Endodermal cell (in vitro differentiated cells): ENCODE data around the gene DSE. TPM values are rescaled to one million over a fixed set of nuclear protein-coding genes. Genes with fewer than 3 reads are reported as not detected.

Experiments
- DNase-seq: peaks from one replicate; pipeline ENCODE4 v3.0.0-alpha.2; 2017
- H3K27ac ChIP-seq: 2 replicates; pipeline ENCODE4 v1.5.1; 2013; ENCODE audit warnings: mild to moderate bottlenecking, low read depth, low read length, moderate library complexity
- H3K27me3 ChIP-seq: 2 replicates; pipeline ENCODE4 v1.6.1; 2013; ENCODE audit warnings: mild to moderate bottlenecking, low read length, moderate library complexity; ENCODE audit not compliant: insufficient read depth, control insufficient read depth, poor library complexity, severe bottlenecking
- H3K36me3 ChIP-seq: 2 replicates; pipeline ENCODE4 v1.7.0; 2013; ENCODE audit warnings: mild to moderate bottlenecking, low read length, moderate library complexity; ENCODE audit not compliant: control insufficient read depth, insufficient read depth
- H3K4me1 ChIP-seq: one replicate; pipeline ENCODE4 v1.7.0; 2013; ENCODE audit warnings: low read length; ENCODE audit not compliant: control insufficient read depth, insufficient read depth
- H3K4me3 ChIP-seq: 2 replicates; pipeline ENCODE4 v1.5.1; 2013; ENCODE audit warnings: mild to moderate bottlenecking, low read length, moderate library complexity
- H3K9ac ChIP-seq: 2 replicates; pipeline ENCODE4 v1.6.1; 2013; ENCODE audit warnings: mild to moderate bottlenecking, low read length, moderate library complexity; ENCODE audit not compliant: poor library complexity, severe bottlenecking; ENCODE audit errors: extremely low read depth
- H3K9me3 ChIP-seq: 2 replicates; pipeline ENCODE4 v1.6.1; 2013; ENCODE audit warnings: mild to moderate bottlenecking, low read length, moderate library complexity; ENCODE audit not compliant: control insufficient read depth
- H3K27ac Mint-ChIP-seq: 2 replicates; pipeline ENCODE4 v1.8.0; 2020; ENCODE audit warnings: mixed read lengths
- H3K27me3 Mint-ChIP-seq: 2 replicates; pipeline ENCODE4 v1.8.0; 2021; ENCODE audit warnings: mild to moderate bottlenecking, mixed read lengths; ENCODE audit not compliant: insufficient read depth
- H3K36me3 Mint-ChIP-seq: 2 replicates; pipeline ENCODE4 v1.8.0; 2020; ENCODE audit warnings: low read depth, mixed read lengths
- H3K4me1 Mint-ChIP-seq: 2 replicates; pipeline ENCODE4 v1.8.0; 2020; ENCODE audit warnings: mixed read lengths
- H3K4me3 Mint-ChIP-seq: 2 replicates; pipeline ENCODE4 v1.8.0; 2020; ENCODE audit warnings: mild to moderate bottlenecking, moderate library complexity, mixed read lengths
- H3K9me3 Mint-ChIP-seq: 2 replicates; pipeline ENCODE4 v1.8.0; 2020; ENCODE audit warnings: mild to moderate bottlenecking, mixed read lengths
- WGBS, 2 experiments: methylation state at CpG; one replicate each; pipeline versions ENCODE4 v1.1.5 to v1.1.7; 2013; ENCODE audit warnings: missing lambda C conversion rate in 2 of 2, mixed read lengths in 1 of 2; ENCODE audit not compliant: insufficient coverage in 1 of 2, insufficient read length in 1 of 2; 5-methylcytosine and 5-hydroxymethylcytosine counted together
- total RNA-seq, 2 donors: library from RNA; stranded (reverse); fragmentation: NEBNext Ultra II Directional in 1 of 2; extraction: Animal tissue kit (Norgen Biotek cat#: 25700) in 1 of 2; gene quantifications; 2 replicates in 1 of 2; 3 replicates in 1 of 2; pipeline ENCODE4 v1.2.1, GENCODE V29; 2021
- TF ChIP-seq, protein P1 (sequence below): fragments of 200-600 bp; sonication (generic); conservative IDR thresholded peaks from 2 replicates; pipeline ENCODE4 v1.5.0; 2021; ENCODE audit warnings: antibody characterized with exemption, mild to moderate bottlenecking

Gene DSE
- total RNA-seq, 2 donors from 2014 or later: 42.3 to 44.3 TPM

- 0% methylated on average over 20 to 75 of the region's 75 CpGs for WGBS, 2 experiments
- no peaks in the 10 kb centered on the region for H3K36me3 ChIP-seq
- H3K9me3 Mint-ChIP-seq: no peaks in the 10 kb centered on the region
- peak overlapping the region; percentile 59 for H3K27ac ChIP-seq
- H3K27ac Mint-ChIP-seq: peak overlapping the region; percentile 96
- peak overlapping the region; percentile 82 for H3K4me3 Mint-ChIP-seq
- peak overlapping the region; percentile 83 for H3K4me3 ChIP-seq
- H3K9ac ChIP-seq: peak overlapping the region; percentile 74
- TF ChIP-seq, protein P1, sequence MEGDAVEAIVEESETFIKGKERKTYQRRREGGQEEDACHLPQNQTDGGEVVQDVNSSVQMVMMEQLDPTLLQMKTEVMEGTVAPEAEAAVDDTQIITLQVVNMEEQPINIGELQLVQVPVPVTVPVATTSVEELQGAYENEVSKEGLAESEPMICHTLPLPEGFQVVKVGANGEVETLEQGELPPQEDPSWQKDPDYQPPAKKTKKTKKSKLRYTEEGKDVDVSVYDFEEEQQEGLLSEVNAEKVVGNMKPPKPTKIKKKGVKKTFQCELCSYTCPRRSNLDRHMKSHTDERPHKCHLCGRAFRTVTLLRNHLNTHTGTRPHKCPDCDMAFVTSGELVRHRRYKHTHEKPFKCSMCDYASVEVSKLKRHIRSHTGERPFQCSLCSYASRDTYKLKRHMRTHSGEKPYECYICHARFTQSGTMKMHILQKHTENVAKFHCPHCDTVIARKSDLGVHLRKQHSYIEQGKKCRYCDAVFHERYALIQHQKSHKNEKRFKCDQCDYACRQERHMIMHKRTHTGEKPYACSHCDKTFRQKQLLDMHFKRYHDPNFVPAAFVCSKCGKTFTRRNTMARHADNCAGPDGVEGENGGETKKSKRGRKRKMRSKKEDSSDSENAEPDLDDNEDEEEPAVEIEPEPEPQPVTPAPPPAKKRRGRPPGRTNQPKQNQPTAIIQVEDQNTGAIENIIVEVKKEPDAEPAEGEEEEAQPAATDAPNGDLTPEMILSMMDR: no peak
- H3K4me1 ChIP-seq: no peaks in the 10 kb centered on the region
- no peaks in the 10 kb centered on the region for H3K27me3 Mint-ChIP-seq
- H3K9me3 ChIP-seq: no peaks in the 10 kb centered on the region
- peaks cover 3% of the 10 kb centered on the region for H3K36me3 Mint-ChIP-seq
- no peaks in the 10 kb centered on the region for H3K27me3 ChIP-seq
- DNase-seq: peak; percentile 92
- peaks cover 13% of the 10 kb centered on the region for H3K4me1 Mint-ChIP-seq
These were observed 572 bp downstream of the DSE start for GRCh38 chr6:116371120-116371917.

- H3K27ac ChIP-seq: no peak overlapping the region
- H3K4me1 Mint-ChIP-seq: peaks cover 16% of the 10 kb centered on the region
These were observed 1.1 kb downstream of the DSE start for GRCh38 chr6:116371918-116372209.

GRCh38 chr6:116373300-116373699 is 2.6 kb downstream of the DSE start:
- TF ChIP-seq, protein P1: no peak
- H3K27me3 Mint-ChIP-seq: no peaks in the 10 kb centered on the region
- DNase-seq: no peak
- H3K9me3 Mint-ChIP-seq: no peaks in the 10 kb centered on the region
- H3K9me3 ChIP-seq: no peaks in the 10 kb centered on the region
- H3K4me1 ChIP-seq: no peaks in the 10 kb centered on the region
- H3K4me1 Mint-ChIP-seq: peaks cover 22% of the 10 kb centered on the region
- no peaks in the 10 kb centered on the region for H3K36me3 ChIP-seq
- H3K36me3 Mint-ChIP-seq: peaks cover 3% of the 10 kb centered on the region
- no peak overlapping the region for H3K27ac ChIP-seq
- no peaks in the 10 kb centered on the region for H3K27me3 ChIP-seq
- no peak overlapping the region for H3K27ac Mint-ChIP-seq
- H3K4me3 Mint-ChIP-seq: no peak overlapping the region
- H3K9ac ChIP-seq: no peak overlapping the region
- no peak overlapping the region for H3K4me3 ChIP-seq
- WGBS, 2 experiments: 94 to 95% methylated on average over 6 of the region's 6 CpGs

More at GRCh38 chr6:116371918-116372209, 1.1 kb downstream of the DSE start:
- Histone ChIP-seq H3K4me3 (peak overlapping the region; percentile 83), H3K27me3 (no peaks in the 10 kb centered on the region), H3K4me1 (no peaks in the 10 kb centered on the region), H3K9ac (peak overlapping the region; percentile 74), H3K9me3 (no peaks in the 10 kb centered on the region), H3K36me3 (no peaks in the 10 kb centered on the region)
- TF ChIP-seq, protein P1: no peak
- H3K27me3 Mint-ChIP-seq: no peaks in the 10 kb centered on the region
- no peaks in the 10 kb centered on the region for H3K9me3 Mint-ChIP-seq
- 0 to 47% methylated on average over 1 to 7 of the region's 8 CpGs for WGBS, 2 experiments
- no peak for DNase-seq
- peaks cover 3% of the 10 kb centered on the region for H3K36me3 Mint-ChIP-seq
- H3K27ac Mint-ChIP-seq: peak overlapping the region; percentile 96
- peak overlapping the region; percentile 82 for H3K4me3 Mint-ChIP-seq
